ENCODE measurements around the gene SLC44A3.

SLC44A3 gene, protein sequence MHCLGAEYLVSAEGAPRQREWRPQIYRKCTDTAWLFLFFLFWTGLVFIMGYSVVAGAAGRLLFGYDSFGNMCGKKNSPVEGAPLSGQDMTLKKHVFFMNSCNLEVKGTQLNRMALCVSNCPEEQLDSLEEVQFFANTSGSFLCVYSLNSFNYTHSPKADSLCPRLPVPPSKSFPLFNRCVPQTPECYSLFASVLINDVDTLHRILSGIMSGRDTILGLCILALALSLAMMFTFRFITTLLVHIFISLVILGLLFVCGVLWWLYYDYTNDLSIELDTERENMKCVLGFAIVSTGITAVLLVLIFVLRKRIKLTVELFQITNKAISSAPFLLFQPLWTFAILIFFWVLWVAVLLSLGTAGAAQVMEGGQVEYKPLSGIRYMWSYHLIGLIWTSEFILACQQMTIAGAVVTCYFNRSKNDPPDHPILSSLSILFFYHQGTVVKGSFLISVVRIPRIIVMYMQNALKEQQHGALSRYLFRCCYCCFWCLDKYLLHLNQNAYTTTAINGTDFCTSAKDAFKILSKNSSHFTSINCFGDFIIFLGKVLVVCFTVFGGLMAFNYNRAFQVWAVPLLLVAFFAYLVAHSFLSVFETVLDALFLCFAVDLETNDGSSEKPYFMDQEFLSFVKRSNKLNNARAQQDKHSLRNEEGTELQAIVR

DNA sequence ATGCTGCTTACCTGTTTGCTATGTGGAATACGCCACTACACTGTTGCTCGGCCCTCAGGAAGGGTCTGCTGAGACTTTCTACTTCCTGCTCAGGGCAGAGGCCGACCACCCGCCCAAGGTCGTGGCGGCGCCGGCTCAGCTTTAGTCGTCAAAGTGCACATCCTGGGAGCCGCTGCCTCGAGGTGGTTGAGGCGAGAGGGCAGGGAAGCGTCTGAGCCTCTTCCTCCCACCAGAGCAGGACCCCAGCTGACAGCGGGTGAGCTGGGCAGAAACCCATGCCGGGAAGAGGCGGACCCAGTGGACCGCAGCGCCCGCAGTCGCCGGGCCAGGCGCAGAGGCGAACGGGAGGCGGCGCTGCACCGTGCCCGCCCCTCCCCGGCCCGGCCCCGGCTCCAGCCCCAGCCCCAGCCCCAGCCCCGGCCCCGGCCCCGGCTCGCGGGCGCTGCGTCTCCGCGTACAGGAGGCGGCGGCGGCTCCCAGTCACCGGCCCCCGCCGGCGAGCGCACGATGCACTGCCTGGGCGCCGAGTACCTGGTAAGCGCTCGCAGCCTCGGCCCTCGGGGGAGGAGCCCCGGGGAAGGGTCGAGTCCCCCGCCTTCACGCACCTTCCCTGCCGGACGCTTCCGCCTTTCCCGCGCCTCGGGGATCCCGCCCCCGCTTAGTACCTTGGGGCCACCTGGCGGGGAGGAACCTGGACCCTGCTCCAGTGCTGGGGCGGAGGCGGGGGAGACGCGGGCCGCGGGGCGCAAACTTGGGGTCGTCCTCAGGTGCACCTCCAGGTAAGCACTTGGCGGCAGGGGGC lies at the start of gene SLC44A3:
SLC44A3 (plus strand) TSS at position 413 of the 802 bp plus-strand sequence; CDS start at position 508, 95 bp downstream.
- peak; percentile 2 to 5 for DNase-seq (ENCODE audit: low read depth in 2 of 2)

DNA sequence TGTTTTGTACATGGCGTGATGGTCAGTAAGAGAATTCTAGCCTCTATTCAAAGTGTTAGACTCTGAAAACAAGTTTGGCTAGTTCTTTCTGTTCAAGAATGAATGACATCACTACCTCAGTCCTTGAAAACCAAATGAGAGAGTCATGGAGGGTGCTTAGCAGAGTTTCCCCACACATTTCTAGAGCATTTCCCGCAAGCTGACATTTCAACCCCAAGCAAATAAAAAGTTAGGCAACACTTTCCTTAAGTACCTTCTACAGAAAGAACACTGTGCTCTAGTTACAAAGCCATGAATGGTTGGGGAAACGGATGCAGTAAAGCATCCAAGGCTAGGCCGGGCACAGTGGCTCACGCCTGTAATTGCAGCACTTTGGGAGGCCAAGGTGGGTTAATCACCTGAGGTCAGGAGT lies 47.9 kb upstream of the SLC44A3 start:
- DNase-seq (ENCODE audit: low read depth in 2 of 2): no peak

DNA sequence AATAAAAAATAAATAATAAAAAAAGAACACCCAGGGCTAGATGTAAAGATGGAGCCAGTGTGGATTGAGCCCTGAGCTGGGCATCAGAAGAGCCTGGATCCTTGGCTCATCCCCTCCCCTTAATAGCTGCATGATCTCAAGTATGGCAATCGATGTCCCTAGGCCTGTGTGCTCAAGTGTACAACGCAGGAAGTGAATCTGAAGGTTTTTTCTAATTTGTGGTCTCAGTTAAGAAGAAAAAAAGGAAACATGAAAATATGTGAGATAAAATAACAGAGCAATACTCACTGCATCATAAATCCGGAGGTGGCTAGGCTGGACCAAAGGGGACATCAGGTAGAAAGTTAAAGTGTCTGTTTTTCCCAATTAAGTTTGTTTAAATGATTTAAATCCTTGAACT lies 47.3 kb upstream of the SLC44A3 start:
- no peak for DNase-seq (ENCODE audit: low read depth in 2 of 2)

DNA sequence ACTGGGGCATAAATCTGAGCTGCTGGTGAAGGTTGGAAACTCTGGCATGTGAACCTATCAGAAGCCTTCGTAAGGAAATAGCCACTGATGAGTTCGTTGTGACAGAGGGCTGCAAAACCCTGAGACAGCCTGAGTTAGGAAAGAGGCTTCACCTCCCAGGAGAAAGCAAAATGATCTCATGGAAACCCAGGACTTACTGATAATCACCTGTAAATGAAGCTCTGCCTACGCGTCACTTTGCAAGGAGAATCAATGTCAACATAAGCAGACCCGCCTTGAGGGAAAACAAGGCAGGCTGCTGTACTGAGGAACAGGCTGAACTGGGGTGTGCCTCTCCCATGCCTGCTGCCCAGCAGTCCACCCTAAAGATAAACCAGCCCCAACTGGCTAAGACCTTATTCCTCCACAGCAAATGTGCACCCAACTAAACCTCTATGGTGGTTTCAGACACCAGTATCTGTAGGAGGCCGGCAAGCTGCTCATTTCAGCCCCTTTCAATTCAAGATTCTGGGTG lies 46.8 kb upstream of the SLC44A3 start:
- no peak for DNase-seq (ENCODE audit: low read depth in 2 of 2)

DNA sequence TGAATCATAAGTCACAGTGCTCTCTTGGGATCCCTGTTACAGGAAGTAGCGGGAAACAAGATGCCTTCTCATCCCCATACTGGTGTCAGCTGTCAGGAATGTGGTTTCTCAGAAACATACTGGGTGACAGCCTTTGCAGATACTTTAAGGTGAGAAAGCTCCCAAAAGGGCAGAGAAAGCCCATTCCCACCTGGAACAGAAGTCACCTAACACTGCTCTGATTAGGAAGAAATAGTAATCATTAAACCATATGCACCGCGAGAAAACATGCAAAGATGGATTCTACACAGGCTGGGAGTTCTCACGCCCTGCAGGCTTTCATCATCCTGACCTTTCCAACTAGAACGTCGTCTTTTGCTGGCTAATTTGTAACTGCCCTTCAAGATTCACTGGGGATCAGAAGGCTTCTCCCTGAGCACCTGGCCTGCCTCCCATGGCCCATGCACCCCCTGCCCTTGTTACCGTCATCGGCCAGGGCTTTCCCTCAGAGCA lies 46.2 kb upstream of the SLC44A3 start:
- DNase-seq (ENCODE audit: low read depth in 2 of 2): no peak

DNA sequence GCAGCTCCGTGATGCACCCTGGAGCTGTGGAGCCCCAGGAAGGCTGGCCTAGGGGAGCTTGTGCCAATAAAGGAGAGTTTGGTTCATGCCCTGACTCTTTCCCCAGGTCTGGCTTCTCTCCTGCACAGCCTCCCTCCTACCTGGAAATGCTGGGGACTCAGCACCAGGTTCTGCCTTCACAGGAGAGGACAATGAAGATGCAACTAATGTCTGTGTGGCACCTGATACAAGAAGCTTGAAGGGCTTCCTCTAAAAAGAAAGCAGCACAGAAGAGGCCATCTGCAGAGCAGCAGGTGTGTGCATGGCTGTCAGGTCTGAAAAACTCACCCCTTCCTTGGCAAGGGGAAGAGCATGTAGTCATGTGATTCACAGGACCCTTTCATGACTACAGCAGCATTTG lies 43.7 kb upstream of the SLC44A3 start:
- DNase-seq (ENCODE audit: low read depth in 2 of 2): no peak

DNA sequence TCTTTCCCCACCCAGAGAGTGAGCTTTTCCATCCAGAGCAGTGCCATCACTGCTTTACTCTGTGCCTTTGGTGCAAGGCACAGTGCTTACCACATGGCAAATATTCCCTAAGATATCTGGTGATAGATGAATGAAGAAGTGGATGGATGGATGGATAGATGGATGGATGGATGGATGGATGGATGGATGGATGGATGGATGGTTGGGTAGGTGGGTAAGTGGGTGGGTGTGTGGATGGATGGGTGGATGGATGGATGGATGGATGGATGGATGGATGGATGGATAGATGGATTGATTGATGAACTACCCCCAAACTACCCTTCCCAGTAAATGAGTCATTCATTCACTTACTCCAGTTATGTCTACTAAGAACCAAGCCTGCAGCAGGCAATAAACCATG lies 42.9 kb upstream of the SLC44A3 start:
- no peak for DNase-seq (ENCODE audit: low read depth in 2 of 2)

DNA sequence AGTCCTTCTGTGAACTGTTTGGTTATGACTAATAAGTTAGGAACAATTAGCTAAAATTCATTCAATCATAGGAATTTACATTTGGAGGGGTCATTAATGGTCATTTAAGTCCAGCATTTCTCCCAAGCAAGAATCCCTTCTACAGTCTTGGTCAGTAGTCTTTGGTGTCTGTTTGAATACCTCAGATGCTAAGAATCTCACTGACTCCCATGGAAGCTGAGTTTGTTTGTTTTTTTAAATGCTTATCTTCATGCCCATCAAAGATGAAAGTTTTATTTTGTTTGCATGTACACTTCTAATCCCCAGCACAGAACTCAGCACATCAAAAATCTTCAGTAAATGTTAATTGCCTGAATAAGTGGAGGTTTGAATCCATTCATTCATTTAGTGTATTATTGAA lies 41.3 kb upstream of the SLC44A3 start:
- no peak for DNase-seq (ENCODE audit: low read depth in 2 of 2)

DNA sequence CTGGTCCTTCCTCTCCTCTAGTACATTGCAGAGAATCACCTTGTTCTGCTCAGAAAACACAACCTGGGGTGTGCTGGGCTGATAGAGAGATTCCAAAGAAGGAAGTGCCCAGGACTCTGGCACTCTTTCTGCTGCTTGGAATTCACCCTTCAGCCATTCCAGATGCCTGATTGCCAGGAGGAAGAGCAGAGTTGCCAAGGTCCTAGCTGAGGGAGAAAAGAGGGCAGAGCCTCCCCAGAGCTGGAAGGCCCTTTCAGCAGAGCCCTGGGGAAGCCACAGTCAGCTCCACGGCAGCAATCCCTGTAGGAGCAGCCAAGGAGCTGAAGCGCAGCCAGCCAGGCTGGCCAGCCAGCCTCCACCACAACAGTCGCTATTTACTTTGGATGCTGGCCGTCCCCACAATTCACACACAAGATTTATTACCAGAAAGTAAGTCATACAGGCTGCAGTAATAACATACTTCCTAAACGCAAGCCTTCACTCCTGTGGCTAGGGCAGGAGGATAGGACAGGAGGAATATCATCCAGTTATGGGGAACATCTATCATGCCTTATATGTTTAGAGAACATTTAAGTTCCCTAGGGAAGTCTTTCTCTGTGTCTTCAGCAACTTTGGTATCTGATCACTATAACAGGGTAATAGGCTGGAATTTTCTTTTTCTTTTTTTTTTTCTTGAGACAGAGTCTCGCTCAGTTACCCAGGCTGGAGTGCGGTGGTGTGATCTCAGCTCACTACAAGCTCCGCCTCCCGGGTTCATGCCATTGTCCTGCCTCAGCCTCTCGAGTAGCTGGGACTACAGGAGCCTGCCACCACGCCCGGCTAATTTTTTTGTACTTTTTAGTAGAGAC lies 36.6 kb upstream of the SLC44A3 start:
- no peak for DNase-seq (ENCODE audit: low read depth in 2 of 2)

DNA sequence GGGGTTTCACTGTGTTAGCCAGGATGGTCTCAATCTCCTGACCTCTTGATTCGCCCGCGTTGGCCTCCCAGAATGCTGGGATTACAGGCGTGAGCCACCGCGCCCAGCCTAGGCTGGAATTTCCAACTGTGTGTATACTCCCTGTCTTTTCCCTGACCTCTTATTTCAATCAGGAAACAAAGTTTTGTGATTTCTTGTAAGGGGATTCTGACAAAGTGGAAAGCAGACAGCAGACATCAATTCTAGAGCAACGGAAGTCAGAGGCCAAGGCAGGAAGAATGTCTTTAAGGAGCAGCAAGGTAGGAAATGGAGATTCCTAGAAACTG lies 36.0 kb upstream of the SLC44A3 start:
- no peak for DNase-seq (ENCODE audit: low read depth in 2 of 2)

DNA sequence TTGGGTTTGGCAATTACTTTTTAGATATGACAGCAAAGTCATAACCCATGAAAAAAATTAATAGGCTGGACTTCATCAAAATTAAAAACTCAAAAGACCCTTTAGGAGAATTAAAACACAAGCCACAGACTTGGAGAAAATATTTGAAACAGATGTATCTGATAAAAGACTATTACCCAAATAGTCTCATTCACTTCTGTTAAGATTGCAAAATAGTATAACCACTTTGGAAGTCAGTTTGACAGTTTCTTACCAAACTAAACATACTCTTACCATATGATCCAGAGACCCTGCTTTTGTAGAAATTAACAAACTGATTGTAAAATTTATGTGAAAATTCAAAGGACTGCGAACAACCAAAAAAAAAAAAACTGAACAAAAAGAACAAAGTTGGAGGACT lies 32.5 kb upstream of the SLC44A3 start:
- no peak for DNase-seq (ENCODE audit: low read depth in 2 of 2)

DNA sequence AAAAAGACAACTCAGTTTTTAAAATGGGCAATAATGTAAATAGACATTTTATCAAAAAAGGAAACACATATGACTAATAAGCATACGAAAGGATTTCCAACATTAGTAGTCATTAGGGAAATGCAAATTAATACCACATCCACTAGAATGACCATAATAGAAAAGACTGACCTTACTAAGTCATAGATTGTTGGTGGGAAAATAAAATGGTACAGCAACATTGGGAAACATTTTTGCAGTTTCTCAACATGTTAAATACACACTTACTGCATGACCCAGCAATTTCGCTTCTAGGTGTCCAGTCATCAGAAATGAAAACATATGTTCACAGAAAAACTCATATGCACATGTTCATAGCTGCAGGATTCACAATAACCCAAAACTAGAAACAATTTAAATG lies 29.9 kb upstream of the SLC44A3 start:
- no peak for DNase-seq (ENCODE audit: low read depth in 2 of 2)

DNA sequence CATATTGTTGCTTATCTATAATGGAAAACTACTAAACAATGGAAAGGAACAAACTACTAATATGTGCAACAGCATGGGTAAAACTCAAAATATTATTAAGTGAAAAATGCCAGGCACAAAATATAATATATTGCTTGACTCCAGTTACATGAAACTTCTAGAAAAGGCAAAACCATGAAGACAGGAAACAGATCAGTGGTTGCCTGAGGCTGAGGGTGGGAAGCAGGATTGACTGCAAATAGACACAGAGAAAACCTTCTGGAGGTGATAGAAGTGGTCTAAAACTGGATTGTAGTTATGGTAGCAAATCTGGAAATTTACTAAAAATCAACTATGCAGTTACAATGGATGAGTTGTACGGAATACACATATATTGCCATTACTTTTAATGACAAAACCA lies 29.5 kb upstream of the SLC44A3 start:
- DNase-seq (ENCODE audit: low read depth in 2 of 2): no peak

DNA sequence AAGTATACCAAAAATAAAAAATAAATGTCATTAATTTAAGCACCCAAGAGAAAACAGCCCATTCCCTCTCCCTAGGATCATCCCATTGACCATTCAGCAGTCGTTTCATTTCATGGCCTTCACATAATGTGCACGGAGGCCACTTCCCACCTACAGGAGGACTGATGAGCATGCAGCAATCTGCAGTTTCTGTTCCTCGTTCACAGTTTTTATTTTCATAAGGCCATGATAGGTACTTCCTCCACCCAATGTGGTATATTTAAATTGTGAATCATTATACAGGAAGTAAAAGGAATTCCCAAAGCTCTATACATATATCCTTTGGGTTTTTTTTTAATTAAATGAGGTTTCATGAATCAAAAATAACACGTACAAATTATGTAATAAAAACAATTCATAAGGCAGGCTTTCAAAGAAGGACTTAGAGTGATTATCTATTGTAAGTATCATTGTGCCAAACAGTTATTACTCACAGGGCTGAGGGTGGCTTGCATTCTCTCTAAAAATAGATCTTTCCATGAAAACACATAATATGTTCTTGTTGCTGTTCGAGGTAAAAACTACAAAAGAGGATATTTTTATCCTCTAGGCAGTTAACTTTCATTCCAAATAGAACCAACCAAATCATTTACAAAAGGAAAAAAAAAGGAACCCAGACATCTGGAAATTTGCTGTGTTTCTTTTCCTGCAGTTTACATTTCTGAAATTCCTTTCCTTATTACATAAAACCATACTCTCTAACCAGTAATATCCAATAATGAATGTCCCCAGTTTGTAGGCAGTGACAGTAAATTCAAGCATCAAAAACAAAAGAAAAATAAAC lies 27.5 kb upstream of the SLC44A3 start:
- no peak for DNase-seq (ENCODE audit: low read depth in 2 of 2)

DNA sequence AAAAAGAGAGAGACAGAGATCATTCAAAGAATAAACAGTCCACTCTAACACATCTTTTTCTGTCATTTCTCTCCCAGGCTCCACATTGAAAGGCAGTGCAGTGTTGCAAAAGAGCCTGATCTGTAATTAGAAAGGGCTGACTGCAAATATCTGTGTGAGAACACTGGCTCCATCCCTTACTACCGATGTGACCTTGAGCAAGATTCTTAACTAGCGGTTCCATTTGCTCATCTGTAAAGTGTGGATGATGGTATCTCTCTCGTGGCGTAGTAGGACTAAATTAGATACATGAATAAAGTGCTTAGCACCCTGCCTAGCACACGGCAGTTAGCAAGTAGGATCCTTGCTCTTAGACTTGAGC lies 26.9 kb upstream of the SLC44A3 start:
- DNase-seq (ENCODE audit: low read depth in 2 of 2): no peak

DNA sequence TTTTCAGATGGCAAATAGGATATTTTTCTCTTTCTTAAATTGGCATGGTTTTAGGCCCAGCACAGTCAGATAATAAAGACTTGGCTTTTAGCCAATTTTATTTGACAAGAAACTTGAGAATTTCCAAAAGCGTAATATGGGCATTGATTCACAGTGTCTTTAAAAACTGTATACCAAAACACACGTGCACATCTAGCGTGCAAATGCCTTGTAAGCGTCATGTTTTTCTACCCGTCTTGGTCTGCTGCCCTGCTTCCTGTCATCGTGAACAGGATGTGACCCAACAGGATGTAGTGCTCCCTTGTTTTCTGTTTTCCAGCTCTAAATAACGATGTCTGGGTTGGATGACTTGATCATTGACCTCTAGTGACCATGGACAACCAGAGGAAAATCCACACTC lies 24.7 kb upstream of the SLC44A3 start:
- DNase-seq (ENCODE audit: low read depth in 2 of 2): no peak

DNA sequence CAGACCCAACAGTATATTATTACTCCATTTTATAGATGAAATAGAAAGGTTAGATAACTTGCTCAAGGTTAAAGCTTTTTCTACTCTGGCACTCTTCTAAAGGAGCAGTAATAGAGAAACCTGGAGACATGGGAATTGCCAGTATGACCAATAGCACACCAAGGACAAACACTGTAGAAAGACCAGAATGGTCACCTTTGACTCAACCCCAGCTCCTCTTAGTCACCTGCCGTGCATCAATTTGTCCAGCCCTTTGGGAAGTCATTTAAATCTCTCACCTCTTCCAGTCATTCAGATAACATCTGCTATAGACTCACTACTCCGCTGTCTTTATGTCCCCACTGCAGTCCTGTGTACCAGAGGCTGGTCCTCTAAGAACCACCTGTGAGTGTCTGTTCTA lies 23.9 kb upstream of the SLC44A3 start:
- DNase-seq (ENCODE audit: low read depth in 2 of 2): no peak

DNA sequence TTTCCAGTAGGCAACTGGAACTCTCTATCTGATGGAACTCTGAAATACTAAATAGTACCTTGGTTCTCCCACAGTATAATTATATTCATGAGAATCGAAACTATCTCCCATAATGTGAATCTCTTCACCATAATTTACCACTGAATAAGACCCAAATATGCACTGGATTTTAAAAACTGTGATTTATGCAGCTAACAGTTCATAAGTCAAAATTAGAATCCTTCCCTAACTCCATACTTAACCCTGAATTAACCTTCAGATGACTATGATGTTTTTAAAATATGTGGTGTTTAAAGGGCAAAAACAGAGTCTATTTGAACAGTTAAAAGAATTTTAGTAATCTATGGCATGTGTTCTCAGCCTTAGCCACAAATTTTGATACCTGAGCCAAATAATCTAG lies 22.9 kb upstream of the SLC44A3 start:
- DNase-seq (ENCODE audit: low read depth in 2 of 2): no peak

DNA sequence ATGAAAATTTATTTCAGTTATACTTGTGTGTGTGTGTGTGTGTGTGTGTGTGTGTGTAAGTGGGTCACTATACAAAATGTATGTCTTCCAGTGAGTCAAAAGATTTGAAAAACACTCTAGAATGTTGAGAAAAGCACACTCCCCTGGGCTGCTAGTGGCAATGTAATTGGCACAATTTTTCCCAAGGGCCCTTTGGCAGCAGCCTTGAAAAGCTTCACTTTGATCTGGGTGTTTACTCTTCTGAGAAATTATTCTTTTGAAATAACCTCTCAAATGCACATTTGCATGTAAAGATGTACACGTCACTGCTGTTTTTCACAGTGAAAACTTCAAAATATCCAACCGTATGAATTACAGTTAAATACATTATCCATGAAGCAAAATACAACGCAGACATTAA lies 22.1 kb upstream of the SLC44A3 start:
- no peak for DNase-seq (ENCODE audit: low read depth in 2 of 2)

DNA sequence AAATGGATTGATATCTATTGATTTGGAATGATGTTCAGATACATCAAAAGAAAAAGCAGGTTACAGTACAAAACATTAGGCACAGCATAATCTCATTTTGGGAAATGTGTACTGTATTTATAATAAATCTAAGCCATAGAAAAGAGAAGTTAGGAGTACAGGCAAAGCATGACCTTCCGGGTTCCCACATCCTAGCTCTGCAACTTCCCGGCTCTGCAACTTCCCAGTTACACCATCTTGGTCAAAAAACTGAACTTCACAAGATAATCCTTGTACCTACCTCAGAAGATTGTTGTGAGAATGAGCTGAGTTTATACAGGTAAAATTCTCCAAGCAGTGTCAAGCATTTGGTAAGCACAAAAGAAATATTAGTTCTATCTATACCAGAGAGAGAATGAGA lies 21.7 kb upstream of the SLC44A3 start:
- no peak for DNase-seq (ENCODE audit: low read depth in 2 of 2)

DNA sequence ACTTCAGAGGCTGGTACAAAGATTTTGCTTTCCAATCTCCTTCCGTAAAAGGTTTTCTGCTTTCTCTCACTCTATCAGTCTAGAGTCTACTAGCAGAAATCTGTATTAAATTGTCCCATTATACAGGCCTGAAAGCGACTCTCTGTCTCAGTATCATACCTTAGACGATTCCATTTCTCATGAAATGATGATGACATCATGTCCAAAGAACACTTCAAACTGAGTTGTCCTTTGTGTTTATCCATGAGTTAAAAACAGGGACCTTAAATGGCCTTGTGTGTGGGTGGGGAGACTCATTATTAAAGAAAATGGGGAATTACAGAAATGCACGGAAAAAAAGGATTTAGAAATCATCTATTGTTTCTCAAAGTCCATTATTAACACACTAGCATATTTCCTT lies 21.0 kb upstream of the SLC44A3 start:
- no peak for DNase-seq (ENCODE audit: low read depth in 2 of 2)
